Calu3 (cell line): ENCODE data around the gene PRAF2. TPM values are rescaled to one million over a fixed set of nuclear protein-coding genes. Genes with fewer than 3 reads are reported as not detected.

Experiments used
- BruUV-seq: library from RNA; stranded (reverse); fragments of 400-500 nt; replicated peaks from 2 replicates; lab custom pipeline; 2021; lab: Mats Ljungman, UMichigan
- CTCF ChIA-PET: fragments of 300-600 bp; sonication (Branson Sonifier 250); formaldehyde crosslinking; loops from one replicate; lab custom pipeline; 2022; ENCODE audit warnings: antibody characterized with exemption; lab: Charles Lee
- DNase-seq: peaks from one replicate; pipeline ENCODE4 v3.0.0; 2022
- H3K27ac Mint-ChIP-seq: one replicate; pipeline ENCODE4 v1.8.0; 2022; ENCODE audit warnings: mixed read lengths; ENCODE audit not compliant: unreplicated experiment
- H3K27me3 Mint-ChIP-seq: one replicate; pipeline ENCODE4 v1.8.0; 2022; ENCODE audit warnings: mixed read lengths; ENCODE audit not compliant: unreplicated experiment
- H3K36me3 Mint-ChIP-seq: one replicate; pipeline ENCODE4 v1.8.0; 2022; ENCODE audit warnings: mild to moderate bottlenecking, moderate library complexity, mixed read lengths; ENCODE audit not compliant: insufficient read depth, unreplicated experiment
- H3K4me1 Mint-ChIP-seq: one replicate; pipeline ENCODE4 v1.8.0; 2022; ENCODE audit warnings: mild to moderate bottlenecking, low read depth, mixed read lengths; ENCODE audit not compliant: unreplicated experiment
- H3K4me3 Mint-ChIP-seq: one replicate; pipeline ENCODE4 v1.8.0; 2022; ENCODE audit warnings: mild to moderate bottlenecking, low read depth, moderate library complexity, mixed read lengths; ENCODE audit not compliant: unreplicated experiment
- H3K9me3 Mint-ChIP-seq: one replicate; pipeline ENCODE4 v1.8.0; 2022; ENCODE audit warnings: low read depth, mixed read lengths; ENCODE audit not compliant: unreplicated experiment
- CTCF ChIP-seq: fragments of 200-600 bp; IDR thresholded peaks from one replicate; pipeline ENCODE4 v1.8.0; 2022; ENCODE audit warnings: antibody characterized with exemption; ENCODE audit not compliant: unreplicated experiment
- intact Hi-C: fragments of 100-400 bp; cut with micrococcal nuclease; formaldehyde crosslinking; loops from one replicate; pipeline ENCODE4 v1.10.0; 2022; ENCODE audit not compliant: unreplicated experiment
- total RNA-seq: library from RNA; stranded (reverse); gene quantifications from 2 replicates; pipeline ENCODE4 v1.2.3, GENCODE V29; 2022

The PRAF2 gene
- total RNA-seq, 1 experiment from 2014 or later = 16.1 TPM

- H3K27ac Mint-ChIP-seq = peak overlapping the region; percentile 74
- no TSS peak for BruUV-seq
Observed at GRCh38 chrX:49060914-49061313, 12.9 kb downstream of the PRAF2 start.

GRCh38 chrX:49059681-49060085, 14.1 kb downstream of the PRAF2 start:
- peak; percentile 64 for DNase-seq
- Mint-ChIP-seq H3K27me3 (no peaks in the 10 kb centered on the region), H3K9me3 (no peaks in the 10 kb centered on the region), H3K27ac (peak overlapping the region; percentile 74), H3K36me3 (peaks cover 26% of the 10 kb centered on the region), H3K4me1 (peaks cover 16% of the 10 kb centered on the region), H3K4me3 (peak overlapping the region; percentile 88)
- intact Hi-C loops = no loop called here
- no TSS peak for BruUV-seq
- no peak for TF ChIP-seq CTCF
- CTCF ChIA-PET = interaction anchor here (0.7 to 0.9 kb wide), 2 partner anchors 10 to 96 kb away, joined by 3 read pairs; no protein-coding TSS in a partner anchor

More at GRCh38 chrX:49060914-49061313, 12.9 kb downstream of the PRAF2 start:
- intact Hi-C loops = no loop called here
- Mint-ChIP-seq H3K4me1 (peaks cover 9% of the 10 kb centered on the region), H3K4me3 (peak overlapping the region; percentile 88), H3K36me3 (peaks cover 30% of the 10 kb centered on the region), H3K27me3 (no peaks in the 10 kb centered on the region), H3K9me3 (no peaks in the 10 kb centered on the region)
- no peak for TF ChIP-seq CTCF
- no peak for DNase-seq
- CTCF ChIA-PET = no interaction called here

GRCh38 chrX:49059201-49059600, 14.6 kb downstream of the PRAF2 start:
- CTCF ChIA-PET = interaction anchor here (0.7 to 0.9 kb wide), 2 partner anchors 11 to 97 kb away, joined by 3 read pairs; no protein-coding TSS in a partner anchor
- peak overlapping the region; percentile 88 for H3K4me3 Mint-ChIP-seq
- TF ChIP-seq CTCF = no peak
- peaks cover 26% of the 10 kb centered on the region for H3K36me3 Mint-ChIP-seq
- no peaks in the 10 kb centered on the region for H3K27me3 Mint-ChIP-seq
- intact Hi-C loops = no loop called here
- peak; percentile 11 for DNase-seq
- H3K27ac Mint-ChIP-seq = peak overlapping the region; percentile 74
- peaks cover 2% of the 10 kb centered on the region for H3K9me3 Mint-ChIP-seq
- TSS peak; percentile 34 for BruUV-seq
- H3K4me1 Mint-ChIP-seq = peaks cover 21% of the 10 kb centered on the region

- BruUV-seq = no TSS peak
- Mint-ChIP-seq H3K9me3 (peaks cover 2% of the 10 kb centered on the region), H3K36me3 (peaks cover 28% of the 10 kb centered on the region), H3K27ac (peak within 1 kb of the TSS; percentile 74), H3K4me3 (peak within 1 kb of the TSS; percentile 88), H3K27me3 (no peaks in the 10 kb centered on the region), H3K4me1 (peaks cover 25% of the 10 kb centered on the region)
- peak; percentile 67 for DNase-seq
- intact Hi-C loops = loop anchor here (1.0 kb wide), 1 partner anchor 15 kb away; the partner anchor contains the start of gene TFE3
- CTCF ChIA-PET = interaction anchor here (0.7 to 0.9 kb wide), 2 partner anchors 11 to 97 kb away, joined by 3 read pairs; no protein-coding TSS in a partner anchor
- TF ChIP-seq CTCF = no peak
Observed at GRCh38 chrX:49058794-49059193, 15.0 kb downstream of the PRAF2 start, which contains the start of gene CCDC120. CCDC120 (plus strand) TSS chrX:49058999; CDS start chrX:49062042, 3,043 bp downstream.
